ENCODE results near the gene AAMP. TPM values are rescaled to one million over a fixed set of nuclear protein-coding genes. Genes with fewer than 3 reads are reported as not detected.

The AAMP gene
- total and polyA plus RNA-seq, 5 donors = 44.3 to 56.6 (median 51.1) TPM

GRCh38 chr2:218310853-218311540, 41.1 kb upstream of the AAMP start:
- DNase-seq (peak in 1 of 3 donors; percentile 7), ATAC-seq (no peak)
- Histone ChIP-seq H3K9me3 (ENCODE audit: control insufficient read depth, low read length) (no peaks in the 10 kb centered on the region), H3K27me3 (ENCODE audit: control insufficient read depth, insufficient read depth) (no peaks in the 10 kb centered on the region), H3K27ac (ENCODE audit: low read length) (no peak overlapping the region), H3K4me1 (ENCODE audit: control insufficient read depth, insufficient read depth, low read length) (peaks cover 5% of the 10 kb centered on the region), H3K4me3 (ENCODE audit: low read length) (no peak overlapping the region)
- 72% methylated on average over 11 of the region's 11 CpGs for WGBS
- intact Hi-C loops (cut with DNase I) = no loop called here

- intact Hi-C loops (cut with DNase I) = loop anchor here in 1 of 4 donors (5.0 kb wide), 1 partner anchor 50 kb away; the partner anchor contains the start of gene CATIP
- no peaks in the 10 kb centered on the region for H3K27me3 ChIP-seq (ENCODE audit: control insufficient read depth, insufficient read depth)
- no peak overlapping the region for H3K27ac ChIP-seq (ENCODE audit: low read length)
- 78% methylated on average over 6 of the region's 6 CpGs for WGBS
- H3K4me1 ChIP-seq (ENCODE audit: control insufficient read depth, insufficient read depth, low read length) = peaks cover 5% of the 10 kb centered on the region
- H3K9me3 ChIP-seq (ENCODE audit: control insufficient read depth, low read length) = no peaks in the 10 kb centered on the region
- ATAC-seq (peak in 1 of 2 donors; percentile 40), DNase-seq (peak in 1 of 3 donors; percentile 18)
- H3K4me3 ChIP-seq (ENCODE audit: low read length) = no peak overlapping the region
Observed at GRCh38 chr2:218307415-218308090, 37.6 kb upstream of the AAMP start.

- no peak overlapping the region for H3K27ac ChIP-seq (ENCODE audit: low read length)
- no peaks in the 10 kb centered on the region for H3K4me1 ChIP-seq (ENCODE audit: control insufficient read depth, insufficient read depth, low read length)
- H3K9me3 ChIP-seq (ENCODE audit: control insufficient read depth, low read length) = no peaks in the 10 kb centered on the region
- DNase-seq (no peak), ATAC-seq (no peak)
- no peaks in the 10 kb centered on the region for H3K27me3 ChIP-seq (ENCODE audit: control insufficient read depth, insufficient read depth)
- 85% methylated on average over 9 of the region's 9 CpGs for WGBS
- no peak overlapping the region for H3K4me3 ChIP-seq (ENCODE audit: low read length)
- intact Hi-C loops (cut with DNase I) = loop anchor here in 1 of 4 donors (5.0 kb wide), 1 partner anchor 51 kb away; the partner anchor contains the start of gene CATIP
Observed at GRCh38 chr2:218306184-218306920, 36.4 kb upstream of the AAMP start.

- no peak overlapping the region for H3K4me3 ChIP-seq (ENCODE audit: low read length)
- no peak overlapping the region for H3K27ac ChIP-seq (ENCODE audit: low read length)
- H3K9me3 ChIP-seq (ENCODE audit: control insufficient read depth, low read length) = no peaks in the 10 kb centered on the region
- DNase-seq (peak in 1 of 3 donors; percentile 30), ATAC-seq (no peak)
- WGBS = 69% methylated on average over 5 of the region's 5 CpGs
- no peaks in the 10 kb centered on the region for H3K27me3 ChIP-seq (ENCODE audit: control insufficient read depth, insufficient read depth)
- no peaks in the 10 kb centered on the region for H3K4me1 ChIP-seq (ENCODE audit: control insufficient read depth, insufficient read depth, low read length)
- intact Hi-C loops (cut with DNase I) = loop anchor here in 1 of 4 donors (5.0 kb wide), 1 partner anchor 52 kb away; the partner anchor contains the start of gene CATIP
Observed at GRCh38 chr2:218305383-218305782, 35.4 kb upstream of the AAMP start.

- no peak overlapping the region for H3K4me3 ChIP-seq (ENCODE audit: low read length)
- intact Hi-C loops (cut with DNase I) = loop anchor here in 3 of 4 donors (2.0 to 5.0 kb wide), 2 partner anchors 56 kb away; partner anchors contain the start of gene CATIP (in 3 of the 3)
- H3K27ac ChIP-seq (ENCODE audit: low read length) = no peak overlapping the region
- WGBS = 8% methylated on average over 9 of the region's 9 CpGs
- no peaks in the 10 kb centered on the region for H3K27me3 ChIP-seq (ENCODE audit: control insufficient read depth, insufficient read depth)
- no peaks in the 10 kb centered on the region for H3K4me1 ChIP-seq (ENCODE audit: control insufficient read depth, insufficient read depth, low read length)
- no peaks in the 10 kb centered on the region for H3K9me3 ChIP-seq (ENCODE audit: control insufficient read depth, low read length)
- ATAC-seq = peak; percentile 71 to 76
- DNase-seq = peak; percentile 77 to 90 (median 83)
Observed at GRCh38 chr2:218301176-218301819, 31.4 kb upstream of the AAMP start.

- Histone ChIP-seq H3K27me3 (ENCODE audit: control insufficient read depth, insufficient read depth) (no peaks in the 10 kb centered on the region), H3K4me1 (ENCODE audit: control insufficient read depth, insufficient read depth, low read length) (no peaks in the 10 kb centered on the region), H3K27ac (ENCODE audit: low read length) (no peak overlapping the region), H3K4me3 (ENCODE audit: low read length) (no peak overlapping the region), H3K9me3 (ENCODE audit: control insufficient read depth, low read length) (no peaks in the 10 kb centered on the region)
- intact Hi-C loops (cut with DNase I) = loop anchor here in 3 of 4 donors (2.0 to 5.0 kb wide), 2 partner anchors 57 kb away; partner anchors contain the start of gene CATIP (in 3 of the 3)
- 82% methylated on average over 4 of the region's 4 CpGs for WGBS
- DNase-seq (no peak), ATAC-seq (no peak)
Observed at GRCh38 chr2:218300141-218300540, 30.2 kb upstream of the AAMP start.

GRCh38 chr2:218298314-218298875, 28.5 kb upstream of the AAMP start:
- Histone ChIP-seq H3K4me1 (ENCODE audit: control insufficient read depth, insufficient read depth, low read length) (no peaks in the 10 kb centered on the region), H3K27ac (ENCODE audit: low read length) (no peak overlapping the region), H3K9me3 (ENCODE audit: control insufficient read depth, low read length) (no peaks in the 10 kb centered on the region), H3K4me3 (ENCODE audit: low read length) (no peak overlapping the region), H3K27me3 (ENCODE audit: control insufficient read depth, insufficient read depth) (no peaks in the 10 kb centered on the region)
- no peak for ATAC-seq
- peak in 1 of 3 donors; percentile 21 for DNase-seq
- intact Hi-C loops (cut with DNase I) = loop anchor here (10.0 kb wide), 2 partner anchors 96 to 166 kb away; partner anchors contain the start of gene CTDSP1 (in 1 of the 4)
- WGBS = 82% methylated on average over 6 of the region's 6 CpGs

GRCh38 chr2:218296847-218297246, 26.9 kb upstream of the AAMP start:
- no peaks in the 10 kb centered on the region for H3K27me3 ChIP-seq (ENCODE audit: control insufficient read depth, insufficient read depth)
- peak in 1 of 3 donors; percentile 17 for DNase-seq
- ATAC-seq = no peak
- H3K4me1 ChIP-seq (ENCODE audit: control insufficient read depth, insufficient read depth, low read length) = no peaks in the 10 kb centered on the region
- H3K4me3 ChIP-seq (ENCODE audit: low read length) = no peak overlapping the region
- intact Hi-C loops (cut with DNase I) = loop anchor here (10.0 kb wide), 2 partner anchors 98 to 168 kb away; partner anchors contain the start of gene CTDSP1 (in 1 of the 4)
- WGBS = 88% methylated on average over 7 of the region's 7 CpGs
- H3K9me3 ChIP-seq (ENCODE audit: control insufficient read depth, low read length) = no peaks in the 10 kb centered on the region
- no peak overlapping the region for H3K27ac ChIP-seq (ENCODE audit: low read length)

GRCh38 chr2:218296200-218296599, 26.3 kb upstream of the AAMP start:
- Histone ChIP-seq H3K9me3 (ENCODE audit: control insufficient read depth, low read length) (no peaks in the 10 kb centered on the region), H3K27me3 (ENCODE audit: control insufficient read depth, insufficient read depth) (no peaks in the 10 kb centered on the region), H3K4me1 (ENCODE audit: control insufficient read depth, insufficient read depth, low read length) (no peaks in the 10 kb centered on the region), H3K27ac (ENCODE audit: low read length) (no peak overlapping the region), H3K4me3 (ENCODE audit: low read length) (no peak overlapping the region)
- WGBS = 98% methylated on average over 1 of the region's 1 CpG
- intact Hi-C loops (cut with DNase I) = loop anchor here (10.0 kb wide), 2 partner anchors 99 to 169 kb away; partner anchors contain the start of gene CTDSP1 (in 1 of the 4)
- ATAC-seq (no peak), DNase-seq (peak in 1 of 3 donors; percentile 11)

- ATAC-seq (no peak), DNase-seq (no peak)
- Histone ChIP-seq H3K9me3 (ENCODE audit: control insufficient read depth, low read length) (no peaks in the 10 kb centered on the region), H3K27ac (ENCODE audit: low read length) (no peak overlapping the region), H3K4me1 (ENCODE audit: control insufficient read depth, insufficient read depth, low read length) (peaks cover 6% of the 10 kb centered on the region), H3K4me3 (ENCODE audit: low read length) (no peak overlapping the region), H3K27me3 (ENCODE audit: control insufficient read depth, insufficient read depth) (no peaks in the 10 kb centered on the region)
- 46% methylated on average over 7 of the region's 7 CpGs for WGBS
- intact Hi-C loops (cut with DNase I) = loop anchor here (10.0 kb wide), 2 partner anchors 100 to 170 kb away; partner anchors contain the start of gene CTDSP1 (in 1 of the 4)
Observed at GRCh38 chr2:218295029-218295428, 25.1 kb upstream of the AAMP start.
